Osteocyte (in vitro differentiated cells): ENCODE measurements around the gene MRPL17. TPM values are rescaled to one million over a fixed set of nuclear protein-coding genes. Genes with fewer than 3 reads are reported as not detected.

ENCODE experiments used
- DNase-seq: peaks from one replicate; pipeline ENCODE4 v3.0.0; 2021; ENCODE audit warnings: mixed read lengths; ENCODE audit not compliant: unreplicated experiment; ENCODE audit errors: extremely low spot score
- H3K27ac Mint-ChIP-seq: one replicate; pipeline ENCODE4 v1.8.0; 2021; ENCODE audit warnings: mild to moderate bottlenecking, mixed read lengths; ENCODE audit not compliant: unreplicated experiment
- H3K27me3 Mint-ChIP-seq: one replicate; pipeline ENCODE4 v1.8.0; 2021; ENCODE audit warnings: mixed read lengths; ENCODE audit not compliant: unreplicated experiment
- H3K36me3 Mint-ChIP-seq: one replicate; pipeline ENCODE4 v1.8.0; 2021; ENCODE audit warnings: mixed read lengths; ENCODE audit not compliant: unreplicated experiment
- H3K4me1 Mint-ChIP-seq: one replicate; pipeline ENCODE4 v1.8.0; 2021; ENCODE audit warnings: mixed read lengths; ENCODE audit not compliant: unreplicated experiment
- H3K4me3 Mint-ChIP-seq: one replicate; pipeline ENCODE4 v1.8.0; 2021; ENCODE audit warnings: mild to moderate bottlenecking, moderate library complexity, mixed read lengths; ENCODE audit not compliant: unreplicated experiment
- H3K9me3 Mint-ChIP-seq: one replicate; pipeline ENCODE4 v1.8.0; 2021; ENCODE audit warnings: mixed read lengths; ENCODE audit not compliant: unreplicated experiment
- total RNA-seq: library from RNA; stranded (reverse); gene quantifications from 2 replicates; pipeline ENCODE4 v1.2.1, GENCODE V29; 2021
- TF ChIP-seq, protein P1 (sequence below): fragments of 200-600 bp; sonication (generic); IDR thresholded peaks from 2 replicates; pipeline ENCODE4 v1.5.0; 2021; ENCODE audit warnings: antibody characterized with exemption, mild to moderate bottlenecking, moderate library complexity

MRPL17 gene
- total RNA-seq, 1 donor from 2014 or later: 49.8 TPM

DNA sequence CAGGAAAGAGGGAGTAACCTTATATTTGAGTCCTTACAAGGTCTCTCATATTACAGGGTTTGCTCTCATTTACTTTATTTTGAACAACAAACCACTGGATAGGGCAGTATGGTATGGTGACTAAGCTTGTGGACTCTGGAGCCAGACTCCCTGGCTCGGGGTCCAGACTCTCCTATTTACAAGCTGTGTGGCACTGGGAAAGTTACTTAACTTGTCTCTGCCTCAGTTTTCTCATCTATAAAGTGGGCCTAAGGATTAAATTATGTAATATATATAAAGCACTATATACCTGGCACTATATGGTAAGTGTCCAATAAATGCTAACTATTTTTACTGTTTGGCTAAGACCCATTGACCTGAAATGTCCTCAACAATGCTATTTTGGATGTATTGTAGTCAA, 25.8 kb downstream of the MRPL17 start:
- no peak for DNase-seq
- H3K36me3 Mint-ChIP-seq: no peaks in the 10 kb centered on the region
- TF ChIP-seq, protein P1, sequence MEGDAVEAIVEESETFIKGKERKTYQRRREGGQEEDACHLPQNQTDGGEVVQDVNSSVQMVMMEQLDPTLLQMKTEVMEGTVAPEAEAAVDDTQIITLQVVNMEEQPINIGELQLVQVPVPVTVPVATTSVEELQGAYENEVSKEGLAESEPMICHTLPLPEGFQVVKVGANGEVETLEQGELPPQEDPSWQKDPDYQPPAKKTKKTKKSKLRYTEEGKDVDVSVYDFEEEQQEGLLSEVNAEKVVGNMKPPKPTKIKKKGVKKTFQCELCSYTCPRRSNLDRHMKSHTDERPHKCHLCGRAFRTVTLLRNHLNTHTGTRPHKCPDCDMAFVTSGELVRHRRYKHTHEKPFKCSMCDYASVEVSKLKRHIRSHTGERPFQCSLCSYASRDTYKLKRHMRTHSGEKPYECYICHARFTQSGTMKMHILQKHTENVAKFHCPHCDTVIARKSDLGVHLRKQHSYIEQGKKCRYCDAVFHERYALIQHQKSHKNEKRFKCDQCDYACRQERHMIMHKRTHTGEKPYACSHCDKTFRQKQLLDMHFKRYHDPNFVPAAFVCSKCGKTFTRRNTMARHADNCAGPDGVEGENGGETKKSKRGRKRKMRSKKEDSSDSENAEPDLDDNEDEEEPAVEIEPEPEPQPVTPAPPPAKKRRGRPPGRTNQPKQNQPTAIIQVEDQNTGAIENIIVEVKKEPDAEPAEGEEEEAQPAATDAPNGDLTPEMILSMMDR: no peak
- no peaks in the 10 kb centered on the region for H3K9me3 Mint-ChIP-seq
- H3K27me3 Mint-ChIP-seq: no peaks in the 10 kb centered on the region
- no peak overlapping the region for H3K27ac Mint-ChIP-seq
- H3K4me3 Mint-ChIP-seq: no peak overlapping the region
- H3K4me1 Mint-ChIP-seq: peaks cover 12% of the 10 kb centered on the region

DNA sequence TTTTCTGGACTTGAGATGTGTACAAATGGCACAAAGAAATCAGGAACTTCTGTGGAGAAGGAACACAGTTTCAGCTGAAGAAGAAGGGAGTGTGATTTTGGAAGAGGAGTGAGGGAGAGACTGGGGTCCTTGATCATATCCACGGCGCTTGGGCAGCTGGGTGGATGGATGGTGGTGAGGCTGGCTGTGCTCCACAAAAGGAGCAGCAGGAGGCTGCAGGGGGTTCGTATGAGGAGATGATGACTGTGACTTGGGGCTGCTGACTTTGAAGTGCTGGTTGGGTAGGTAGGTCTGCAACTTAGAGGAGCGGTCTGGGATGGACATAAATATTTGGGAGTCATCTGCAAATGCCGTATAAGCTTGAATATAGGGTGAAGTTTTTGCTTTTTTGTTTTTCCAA, 26.2 kb downstream of the MRPL17 start:
- H3K4me1 Mint-ChIP-seq: peaks cover 12% of the 10 kb centered on the region
- H3K27ac Mint-ChIP-seq: no peak overlapping the region
- peak overlapping the region; percentile 82 for H3K4me3 Mint-ChIP-seq
- H3K36me3 Mint-ChIP-seq: no peaks in the 10 kb centered on the region
- H3K27me3 Mint-ChIP-seq: no peaks in the 10 kb centered on the region
- no peaks in the 10 kb centered on the region for H3K9me3 Mint-ChIP-seq
- TF ChIP-seq, protein P1: no peak
- no peak for DNase-seq

DNA sequence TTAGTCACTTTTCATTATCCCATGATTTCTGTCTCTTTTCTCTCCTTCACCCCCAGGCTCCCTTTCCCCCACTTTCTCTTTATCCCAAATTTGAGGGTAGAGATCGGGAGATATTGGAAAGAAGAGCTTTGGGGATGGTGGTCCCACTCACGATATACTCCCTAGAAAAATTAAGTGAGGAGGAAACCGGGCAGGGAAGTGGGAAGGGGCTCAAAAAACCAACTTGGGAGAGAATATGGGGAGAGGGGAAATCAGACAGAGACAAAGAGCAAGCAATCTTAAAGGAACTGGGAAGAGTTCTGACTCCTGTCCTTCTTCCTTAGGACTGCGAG, 26.6 kb downstream of the MRPL17 start:
- no peaks in the 10 kb centered on the region for H3K36me3 Mint-ChIP-seq
- H3K4me3 Mint-ChIP-seq: peak overlapping the region; percentile 82
- H3K27me3 Mint-ChIP-seq: no peaks in the 10 kb centered on the region
- no peaks in the 10 kb centered on the region for H3K9me3 Mint-ChIP-seq
- TF ChIP-seq, protein P1: no peak
- DNase-seq: no peak
- peak overlapping the region; percentile 69 for H3K27ac Mint-ChIP-seq
- peaks cover 12% of the 10 kb centered on the region for H3K4me1 Mint-ChIP-seq

DNA sequence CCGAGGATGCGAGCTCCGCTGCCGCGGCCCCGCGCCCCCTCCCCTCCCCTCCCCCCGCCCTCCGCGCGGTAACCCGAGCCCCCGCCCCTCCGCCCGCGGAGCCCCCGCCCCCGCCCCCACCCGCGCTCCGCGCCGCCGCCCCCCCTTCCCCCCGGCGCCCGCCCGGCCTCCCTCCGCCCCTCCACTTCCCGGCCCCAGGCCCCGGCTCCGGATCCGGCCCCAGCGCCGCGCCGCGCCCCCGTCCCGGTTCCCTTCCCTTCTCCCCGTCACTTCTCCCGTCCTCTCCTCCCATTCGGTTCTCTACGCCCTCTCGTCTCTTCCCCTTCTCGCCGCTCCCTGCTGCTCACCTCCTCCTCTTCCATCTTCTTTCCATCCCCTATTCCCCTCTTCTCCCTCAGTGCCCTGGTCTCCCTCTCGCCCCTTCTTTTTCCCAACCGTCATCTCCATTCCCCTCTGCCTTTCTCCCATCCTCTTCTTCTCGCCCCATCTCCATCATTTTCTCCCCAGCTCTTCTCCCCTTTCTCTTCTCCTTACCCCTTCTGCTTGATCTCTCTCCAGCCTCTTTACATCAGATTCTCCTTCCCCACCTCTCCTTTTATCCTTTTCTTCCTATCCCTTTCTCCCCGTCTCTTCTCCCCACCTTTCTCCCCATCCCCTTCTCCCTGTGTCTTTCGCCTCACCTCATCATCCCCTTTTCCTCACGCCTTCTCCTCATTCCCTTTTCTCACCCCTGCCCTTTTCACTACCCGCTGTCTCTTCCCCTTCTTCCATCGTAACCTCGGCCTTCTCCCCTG, 27.2 kb downstream of the MRPL17 start, which contains the start of gene DCHS1:
Gene DCHS1 (minus strand): TSS at position 20 of the 794 bp plus-strand sequence. CDS start 14,196 bp downstream, outside the sequence.
- Mint-ChIP-seq H3K27ac (peak within 1 kb of the TSS; percentile 69), H3K36me3 (no peaks in the 10 kb centered on the region), H3K4me3 (peak within 1 kb of the TSS; percentile 82), H3K9me3 (no peaks in the 10 kb centered on the region), H3K4me1 (peaks cover 12% of the 10 kb centered on the region), H3K27me3 (no peaks in the 10 kb centered on the region)
- DNase-seq: no peak
- TF ChIP-seq, protein P1: no peak

DNA sequence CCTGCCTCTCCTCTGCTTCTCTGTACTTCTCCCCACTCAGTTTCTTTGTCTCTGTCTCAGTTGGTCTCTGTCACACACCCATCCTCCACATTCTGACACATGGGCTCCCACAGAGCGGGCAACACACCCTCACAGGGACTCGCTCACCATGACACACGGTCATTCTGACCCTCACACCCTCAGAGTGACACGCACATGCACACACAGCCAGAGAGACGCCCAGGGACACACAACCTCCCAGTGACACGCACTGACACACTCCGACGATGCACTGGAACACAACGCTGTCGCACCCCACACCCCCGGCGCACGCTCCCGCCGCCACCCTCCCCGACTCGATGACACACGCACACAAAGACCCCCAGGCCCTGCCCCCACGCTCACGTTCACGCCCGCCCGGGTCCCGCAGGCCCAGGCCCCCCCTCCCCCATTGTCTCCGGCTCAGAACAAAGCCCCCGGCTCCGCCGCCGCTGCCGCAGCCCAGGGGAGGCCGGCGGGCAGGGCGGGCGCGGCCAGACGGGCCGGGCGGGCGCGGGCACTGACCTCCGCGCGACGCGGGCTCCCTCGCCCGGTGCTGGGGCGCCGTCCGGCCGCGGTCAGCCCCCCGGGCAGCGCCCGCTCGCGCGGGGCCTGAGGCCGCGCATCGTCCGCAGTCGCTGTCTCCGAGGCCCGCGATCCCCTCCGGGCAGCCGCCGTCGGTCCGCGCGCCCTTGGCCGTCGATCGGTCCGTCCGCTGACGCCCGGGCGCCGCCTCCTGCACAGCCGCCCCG, 27.9 kb downstream of the MRPL17 start:
- no peak overlapping the region for H3K4me3 Mint-ChIP-seq
- H3K36me3 Mint-ChIP-seq: no peaks in the 10 kb centered on the region
- peaks cover 12% of the 10 kb centered on the region for H3K4me1 Mint-ChIP-seq
- DNase-seq: no peak
- no peak overlapping the region for H3K27ac Mint-ChIP-seq
- TF ChIP-seq, protein P1: no peak
- no peaks in the 10 kb centered on the region for H3K9me3 Mint-ChIP-seq
- H3K27me3 Mint-ChIP-seq: no peaks in the 10 kb centered on the region
